ENCODE data around the gene JAZF1. TPM values are rescaled to one million over a fixed set of nuclear protein-coding genes. Genes with fewer than 3 reads are reported as not detected.

The JAZF1 gene
- total and polyA plus RNA-seq, 10 of the 15 experiments (the other 5 are each of a cell fraction or from before 2014, with no cell fraction given), result 0.04 to 0.82 (median 0.15) TPM; not detected in 3

- TF ChIP-seq MYB (IDR thresholded peaks at IDR 0.05; ENCODE audit: borderline replicate concordance, low read depth, low read length) (no peak), CHD4 (IDR thresholded peaks at IDR 0.05) (no peak)
Measured at GRCh38 chr7:27936047-27936767, 244.4 kb downstream of the JAZF1 start (continued).

GRCh38 chr7:27933671-27934565 is 246.7 kb downstream of the JAZF1 start:
- Histone ChIP-seq H3K79me2 (ENCODE audit: control insufficient read depth, insufficient read depth, low read length) (no peaks in the 10 kb centered on the region), H3K36me3 (ENCODE audit: control insufficient read depth in 2 of 2, insufficient read depth in 2 of 2, low read length in 1 of 2) (no peaks in the 10 kb centered on the region), H2AFZ (ENCODE audit: control insufficient read depth, low read depth, low read length) (no peak overlapping the region), H3K4me2 (ENCODE audit: control insufficient read depth, insufficient read depth) (no peak overlapping the region), H3K9me3 (replicated peaks; ENCODE audit: control insufficient read depth, insufficient read depth, low read length) (no peaks in the 10 kb centered on the region), H3K27ac (ENCODE audit: control insufficient read depth, insufficient read depth) (no peak overlapping the region), H3K4me1 (ENCODE audit: control insufficient read depth, insufficient read depth, low read length) (no peaks in the 10 kb centered on the region), H4K20me1 (ENCODE audit: control insufficient read depth, insufficient read depth) (no peaks in the 10 kb centered on the region), H3K9ac (ENCODE audit: control insufficient read depth, insufficient read depth, low read length) (no peak overlapping the region), H3K27me3 (replicated peaks in 1 of 2; ENCODE audit: control insufficient read depth in 2 of 2, insufficient read depth in 2 of 2, low read length in 1 of 2) (no peaks in the 10 kb centered on the region), H3K4me3 (no peak overlapping the region)
- ATAC-seq (no peak), FAIRE-seq (no peak), DNase-seq (ENCODE audit: low read depth, low spot score) (no peak)
- ChIA-PET POLR2A (no interaction called here), RAD21 (ENCODE audit: unreplicated experiment) (interaction anchor here (1.8 kb wide), 1 partner anchor 738 kb away, joined by 5 read pairs; no protein-coding TSS in a partner anchor), SMC1A (ENCODE audit: uncharacterized antibody, unreplicated experiment) (interaction anchor here (0.6 to 1.2 kb wide), 2 partner anchors 133 to 723 kb away, joined by 3 read pairs; no protein-coding TSS in a partner anchor), CTCF (interaction anchor here (0.7 to 2.4 kb wide), 4 partner anchors 13 to 738 kb away, joined by 3 to 18 read pairs (median 4); no protein-coding TSS in a partner anchor)
- WGBS (ENCODE audit: insufficient coverage, insufficient replicate concordance, low lambda C conversion rate, missing lambda C conversion rate), result 33% methylated on average over 3 of the region's 3 CpGs
- BruUV-seq (replicated peaks), result no TSS peak
- in situ Hi-C loops (cut with MboI), result no loop called here
- intact Hi-C loops (cut with micrococcal nuclease; ENCODE audit: unreplicated experiment), result no loop called here
- TF ChIP-seq CTCF (IDR thresholded peaks at IDR 0.05 in 2 of 3, conservative IDR thresholded peaks at IDR 0.05 in 1 of 3; ENCODE audit: control insufficient read depth in 2 of 3, extremely low read depth in 1 of 3, insufficient read depth in 1 of 3, low read depth in 3 of 3, low read length in 3 of 3) (peak; percentile 18 to 51 (median 28); a peak in 4 of 6 replicates), EED (IDR thresholded peaks at IDR 0.05; ENCODE audit: low read depth) (no peak), CREM (IDR thresholded peaks at IDR 0.05; ENCODE audit: low read depth) (no peak), EGR1 (IDR thresholded peaks at IDR 0.05; ENCODE audit: borderline replicate concordance in 1 of 2, low read depth in 2 of 2, low read length in 2 of 2) (no peak), RAD21 (IDR thresholded peaks at IDR 0.05; ENCODE audit: insufficient read depth, low read depth, low read length) (peak; percentile 49), MTA2 (IDR thresholded peaks at IDR 0.05; ENCODE audit: low read depth) (no peak), EZH2 (IDR thresholded peaks at IDR 0.05; ENCODE audit: borderline replicate concordance, control insufficient read depth, low read depth, low read length) (no peak), SREBF1 (IDR thresholded peaks at IDR 0.05; ENCODE audit: low read length) (no peak), SMC3 (IDR thresholded peaks at IDR 0.05; ENCODE audit: borderline replicate concordance, low read length) (peak; percentile 31; the same call in 1 of the 2 replicates), RBBP5 (conservative IDR thresholded peaks at IDR 0.05) (no peak)
